ENCODE data around the gene YARS1.

DNA sequence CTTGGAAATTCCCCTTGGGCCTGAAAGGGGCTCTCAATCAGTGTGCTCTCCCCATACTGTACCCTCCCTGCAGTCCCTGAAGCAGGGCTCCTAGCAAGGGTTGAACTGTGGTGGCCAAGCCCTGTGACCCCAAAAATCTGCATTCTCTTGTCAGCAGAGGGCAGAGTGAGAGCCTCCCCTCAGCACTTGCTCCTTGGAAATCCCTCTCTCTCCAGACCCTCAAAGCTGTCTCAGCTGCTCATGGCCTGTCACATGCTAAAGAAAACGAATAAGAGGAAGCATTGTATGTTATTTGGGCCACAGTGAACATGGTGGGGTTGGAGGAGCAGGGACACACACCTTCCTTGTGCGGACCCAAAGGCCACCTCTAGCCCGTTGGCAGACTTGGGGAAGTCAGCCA is 67.4 kb downstream of the YARS1 start:
- TF ChIP-seq, protein P1, sequence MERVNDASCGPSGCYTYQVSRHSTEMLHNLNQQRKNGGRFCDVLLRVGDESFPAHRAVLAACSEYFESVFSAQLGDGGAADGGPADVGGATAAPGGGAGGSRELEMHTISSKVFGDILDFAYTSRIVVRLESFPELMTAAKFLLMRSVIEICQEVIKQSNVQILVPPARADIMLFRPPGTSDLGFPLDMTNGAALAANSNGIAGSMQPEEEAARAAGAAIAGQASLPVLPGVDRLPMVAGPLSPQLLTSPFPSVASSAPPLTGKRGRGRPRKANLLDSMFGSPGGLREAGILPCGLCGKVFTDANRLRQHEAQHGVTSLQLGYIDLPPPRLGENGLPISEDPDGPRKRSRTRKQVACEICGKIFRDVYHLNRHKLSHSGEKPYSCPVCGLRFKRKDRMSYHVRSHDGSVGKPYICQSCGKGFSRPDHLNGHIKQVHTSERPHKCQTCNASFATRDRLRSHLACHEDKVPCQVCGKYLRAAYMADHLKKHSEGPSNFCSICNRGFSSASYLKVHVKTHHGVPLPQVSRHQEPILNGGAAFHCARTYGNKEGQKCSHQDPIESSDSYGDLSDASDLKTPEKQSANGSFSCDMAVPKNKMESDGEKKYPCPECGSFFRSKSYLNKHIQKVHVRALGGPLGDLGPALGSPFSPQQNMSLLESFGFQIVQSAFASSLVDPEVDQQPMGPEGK (CRISPR knock-in tag; IDR thresholded peaks at IDR 0.05; ENCODE audit: borderline replicate concordance), result no peak
- TF ChIP-seq BACH2 (CRISPR knock-in tag; IDR thresholded peaks at IDR 0.05; ENCODE audit: borderline replicate concordance), result no peak
- no peak for TF ChIP-seq ZNF565 (CRISPR knock-in tag; conservative IDR thresholded peaks at IDR 0.05; ENCODE audit: low read depth)
- no peak for TF ChIP-seq SNAI2 (CRISPR knock-in tag; IDR thresholded peaks at IDR 0.05)
- TF ChIP-seq, protein P2, sequence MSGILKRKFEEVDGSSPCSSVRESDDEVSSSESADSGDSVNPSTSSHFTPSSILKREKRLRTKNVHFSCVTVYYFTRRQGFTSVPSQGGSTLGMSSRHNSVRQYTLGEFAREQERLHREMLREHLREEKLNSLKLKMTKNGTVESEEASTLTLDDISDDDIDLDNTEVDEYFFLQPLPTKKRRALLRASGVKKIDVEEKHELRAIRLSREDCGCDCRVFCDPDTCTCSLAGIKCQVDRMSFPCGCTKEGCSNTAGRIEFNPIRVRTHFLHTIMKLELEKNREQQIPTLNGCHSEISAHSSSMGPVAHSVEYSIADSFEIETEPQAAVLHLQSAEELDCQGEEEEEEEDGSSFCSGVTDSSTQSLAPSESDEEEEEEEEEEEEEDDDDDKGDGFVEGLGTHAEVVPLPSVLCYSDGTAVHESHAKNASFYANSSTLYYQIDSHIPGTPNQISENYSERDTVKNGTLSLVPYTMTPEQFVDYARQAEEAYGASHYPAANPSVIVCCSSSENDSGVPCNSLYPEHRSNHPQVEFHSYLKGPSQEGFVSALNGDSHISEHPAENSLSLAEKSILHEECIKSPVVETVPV (CRISPR knock-in tag; IDR thresholded peaks at IDR 0.05), result no peak
- TF ChIP-seq ZNF70 (CRISPR knock-in tag; IDR thresholded peaks at IDR 0.05), result no peak

Data from SK-N-SH treated with all-trans-retinoic acid at 6 μM for 48 hours (cell line).